Keratinocyte (primary cell): ENCODE measurements around the gene GALR1. TPM values are rescaled to one million over a fixed set of nuclear protein-coding genes. Genes with fewer than 3 reads are reported as not detected.

Experiments
- DNase-seq: peaks from one replicate; pipeline ENCODE4 v3.0.0-alpha.2; 2011; ENCODE audit warnings: low read depth, missing footprints, low spot score
- FAIRE-seq: peaks from 2 replicates; lab custom pipeline; 2011; peaks lifted over from hg19 to GRCh38; lab: Jason Lieb, UNC
- H2AFZ ChIP-seq: 2 replicates; pipeline ENCODE4 v1.6.0; 2012; ENCODE audit warnings: low read length, control low read depth, inconsistent platforms; ENCODE audit not compliant: control insufficient read depth
- H3K27ac ChIP-seq: 2 replicates; pipeline ENCODE4 v1.5.1; 2011; ENCODE audit warnings: low read length; ENCODE audit not compliant: control insufficient read depth, insufficient read depth
- H3K27me3 ChIP-seq: 3 replicates; pipeline ENCODE4 v1.6.0; 2011; ENCODE audit warnings: low read length; ENCODE audit not compliant: control insufficient read depth, insufficient read depth; ENCODE audit errors: extremely low read depth
- H3K36me3 ChIP-seq, 2 experiments: 2 replicates in 1 of 2; 3 replicates in 1 of 2; pipeline ENCODE4 v1.5.1; 2011; ENCODE audit warnings: low read length in 2 of 2, mild to moderate bottlenecking in 1 of 2; ENCODE audit not compliant: control insufficient read depth in 2 of 2, insufficient read depth in 2 of 2; ENCODE audit errors: extremely low read depth in 1 of 2
- H3K4me1 ChIP-seq: 3 replicates; pipeline ENCODE4 v1.5.1; 2011; ENCODE audit warnings: low read length; ENCODE audit not compliant: control insufficient read depth, insufficient read depth; ENCODE audit errors: extremely low read depth
- H3K4me2 ChIP-seq: 3 replicates; pipeline ENCODE4 v1.6.0; 2011; ENCODE audit warnings: low read depth, low read length; ENCODE audit not compliant: control insufficient read depth, insufficient read depth; ENCODE audit errors: extremely low read depth
- H3K4me3 ChIP-seq, 3 experiments: fragments of 200-600 bp in 1 of 3; sonication (generic) in 1 of 3; 2 replicates in 2 of 3; 3 replicates in 1 of 3; pipeline ENCODE4 v1.5.1; 2011 to 2016; ENCODE audit warnings: low read length in 3 of 3, mild to moderate bottlenecking in 3 of 3, control low read depth in 2 of 3, inconsistent platforms in 1 of 3, low read depth in 1 of 3, mixed read lengths in 1 of 3, mixed run types in 1 of 3, moderate library complexity in 1 of 3; ENCODE audit not compliant: control insufficient read depth in 2 of 3, insufficient read depth in 2 of 3; ENCODE audit errors: extremely low read depth in 1 of 3
- H3K79me2 ChIP-seq: 2 replicates; pipeline ENCODE4 v1.6.0; 2012; ENCODE audit warnings: low read length; ENCODE audit not compliant: control insufficient read depth, insufficient read depth
- H3K9ac ChIP-seq: 3 replicates; pipeline ENCODE4 v1.6.0; 2011; ENCODE audit warnings: low read length; ENCODE audit not compliant: control insufficient read depth, insufficient read depth; ENCODE audit errors: extremely low read depth
- H3K9me1 ChIP-seq: 3 replicates; pipeline ENCODE4 v1.6.0; 2011; ENCODE audit warnings: low read length; ENCODE audit not compliant: control insufficient read depth, insufficient read depth; ENCODE audit errors: extremely low read depth
- H3K9me3 ChIP-seq: 2 replicates; pipeline ENCODE4 v1.5.1; 2012; ENCODE audit warnings: low read depth, low read length; ENCODE audit not compliant: control insufficient read depth
- H4K20me1 ChIP-seq: 3 replicates; pipeline ENCODE4 v1.6.0; 2011; ENCODE audit warnings: low read length; ENCODE audit not compliant: control insufficient read depth, insufficient read depth; ENCODE audit errors: extremely low read depth
- CTCF ChIP-seq, 3 experiments: IDR thresholded peaks in 1 of 3; conservative IDR thresholded peaks in 1 of 3; optimal IDR thresholded peaks in 1 of 3; 2 replicates in 2 of 3; 3 replicates in 1 of 3; pipeline versions ENCODE3 to v1.5.1; 2011; ENCODE audit warnings: low read length in 3 of 3, mild to moderate bottlenecking in 3 of 3, moderate library complexity in 2 of 3, control low read depth in 1 of 3, inconsistent platforms in 1 of 3; ENCODE audit not compliant: insufficient read depth in 2 of 3; ENCODE audit errors: extremely low read depth in 1 of 3
- EZH2 ChIP-seq: IDR thresholded peaks from one replicate; pipeline ENCODE4 v1.6.1; 2012; ENCODE audit warnings: inconsistent platforms, mild to moderate bottlenecking, low read length, moderate library complexity
- dilution Hi-C: fragments of 300-500 bp; cut with MboI; formaldehyde crosslinking; loops from one replicate; pipeline ENCODE4 v1.7.0; 2020; ENCODE audit warnings: low sequenced_read_pairs; ENCODE audit not compliant: extremely low pct_ligation_motif_present
- polyA plus RNA-seq, 5 experiments: library from polyadenylated mRNA; depleted of rRNA in 3 of 5; stranded (reverse) in 3 of 5; stranded (forward) in 1 of 5; unstranded in 1 of 5; fragments of >200 nt; gene quantifications; 1 replicate in 1 of 5; 2 replicates in 3 of 5; 3 replicates in 1 of 5; pipeline versions ENCODE4 v1.2.1 to v1.2.3, GENCODE V29; 2011 to 2012; ENCODE audit warnings: missing spikeins in 2 of 5, low read depth in 1 of 5, low replicate concordance in 1 of 5

Gene GALR1
- polyA plus RNA-seq, 1 donor (not counting 4 experiments of a cell fraction or from before 2014, with no cell fraction given), result not detected

GRCh38 chr18:77316008-77316407, 66.4 kb downstream of the GALR1 start:
- Histone ChIP-seq H3K4me1 (no peaks in the 10 kb centered on the region), H3K9me3 (no peaks in the 10 kb centered on the region), H3K27ac (no peak overlapping the region), H3K9me1 (no peaks in the 10 kb centered on the region), H3K9ac (no peak overlapping the region), H4K20me1 (no peaks in the 10 kb centered on the region), H3K4me3 (no peak overlapping the region), H3K27me3 (no peaks in the 10 kb centered on the region), H3K4me2 (no peak overlapping the region), H3K79me2 (no peaks in the 10 kb centered on the region), H3K36me3 (no peaks in the 10 kb centered on the region), H2AFZ (no peak overlapping the region)
- DNase-seq (no peak), FAIRE-seq (no peak)
- TF ChIP-seq CTCF (optimal IDR thresholded peaks at IDR 0.05 in 1 of 3, IDR thresholded peaks at IDR 0.05 in 1 of 3, conservative IDR thresholded peaks at IDR 0.05 in 1 of 3; ENCODE audit: extremely low read depth in 1 of 3, insufficient read depth in 2 of 3, low read length in 3 of 3) (no peak), EZH2 (no peak)
- dilution Hi-C loops, result no loop called here

- no peak overlapping the region for H3K27ac ChIP-seq
- H3K79me2 ChIP-seq, result no peaks in the 10 kb centered on the region
- no peaks in the 10 kb centered on the region for H3K27me3 ChIP-seq
- no peaks in the 10 kb centered on the region for H3K36me3 ChIP-seq
- H2AFZ ChIP-seq, result no peak overlapping the region
- no peak for DNase-seq
- no peaks in the 10 kb centered on the region for H3K9me1 ChIP-seq
- dilution Hi-C loops, result no loop called here
- no peak overlapping the region for H3K9ac ChIP-seq
- H3K9me3 ChIP-seq, result no peaks in the 10 kb centered on the region
- H3K4me3 ChIP-seq, result no peak overlapping the region
- no peak for TF ChIP-seq EZH2
- TF ChIP-seq CTCF (optimal IDR thresholded peaks at IDR 0.05 in 1 of 3, IDR thresholded peaks at IDR 0.05 in 1 of 3, conservative IDR thresholded peaks at IDR 0.05 in 1 of 3; ENCODE audit: extremely low read depth in 1 of 3, insufficient read depth in 2 of 3, low read length in 3 of 3), result no peak
- H3K4me1 ChIP-seq, result no peaks in the 10 kb centered on the region
- H3K4me2 ChIP-seq, result no peak overlapping the region
- no peak for FAIRE-seq
- no peaks in the 10 kb centered on the region for H4K20me1 ChIP-seq
These were observed 67.0 kb downstream of the GALR1 start for GRCh38 chr18:77316641-77317040.
